GM10248 (cell line): Measurements from ENCODE around the gene CNTNAP2.

Experiments
- CTCF ChIA-PET: fragments of 300-600 bp; sonication (Branson Sonifier 250); formaldehyde crosslinking; extraction: SDS; loops from one replicate; lab custom pipeline; 2021; ENCODE audit warnings: antibody characterized with exemption; lab: Yijun Ruan, JAX
- POLR2A ChIA-PET: fragments of 350-650 bp; sonication (Branson Sonifier 250); formaldehyde crosslinking; extraction: SDS; loops from one replicate; lab custom pipeline; 2020; ENCODE audit warnings: antibody characterized with exemption; lab: Yijun Ruan, JAX
- DNase-seq: peaks from one replicate; pipeline ENCODE4 v3.0.0; 2012; ENCODE audit errors: extremely low spot score
- TF ChIP-seq, protein P1 (sequence below): IDR thresholded peaks from 2 replicates; pipeline ENCODE4 v1.5.1; 2012; ENCODE audit warnings: mild to moderate bottlenecking, low read depth; ENCODE audit errors: extremely low read depth, missing control alignments, control extremely low read depth

CNTNAP2 gene

DNA sequence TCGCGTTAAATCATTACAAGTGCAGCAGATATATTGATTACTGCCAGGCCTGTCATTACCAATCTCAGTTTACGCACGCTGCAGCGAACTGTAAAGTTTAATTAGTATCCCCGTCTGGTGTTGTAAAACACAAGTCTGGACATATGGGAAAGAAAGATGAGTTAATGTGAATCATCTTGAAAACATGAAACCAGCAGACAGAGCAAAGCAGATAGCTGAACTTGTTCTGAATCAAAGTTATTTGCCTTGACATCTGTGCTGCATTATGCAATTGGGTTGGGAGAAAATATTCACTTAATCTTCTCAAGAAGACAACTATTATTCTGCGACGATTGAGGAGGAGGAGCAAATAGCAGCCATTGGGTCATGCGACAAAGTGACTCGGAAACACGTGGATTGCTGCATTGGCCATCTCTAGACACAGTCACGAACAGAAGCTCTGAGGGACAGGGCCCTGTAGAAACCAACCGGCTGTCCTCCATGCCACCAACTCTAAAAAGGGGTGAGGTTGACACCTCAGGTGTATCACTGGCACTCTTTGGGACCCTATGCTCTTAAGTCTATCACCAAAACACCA, 2317.7 kb downstream of the CNTNAP2 start:
- no peak for DNase-seq

DNA sequence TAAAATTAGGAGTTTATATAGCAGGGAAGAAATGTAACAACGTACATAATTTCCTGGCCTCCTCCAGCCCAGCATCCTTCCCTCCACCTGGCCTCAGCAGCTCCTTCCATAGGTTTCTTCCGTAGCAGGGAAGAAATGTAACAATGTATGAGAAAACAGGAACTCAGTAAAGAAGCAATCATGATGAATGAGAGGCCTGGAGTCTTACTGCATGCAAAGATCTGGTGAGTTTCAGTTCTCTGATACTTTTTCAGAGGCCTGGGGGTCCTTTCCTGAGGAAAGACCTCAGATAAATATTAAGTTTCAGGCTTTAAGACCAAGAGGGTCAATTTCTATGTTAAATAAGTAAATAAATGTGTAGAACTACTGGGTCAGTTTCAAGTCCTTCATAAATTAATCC, 2318.3 kb downstream of the CNTNAP2 start:
- ChIA-PET CTCF (interaction anchor here (1.1 kb wide), 1 partner anchor 172 kb away, joined by 3 read pairs; no protein-coding TSS in a partner anchor), POLR2A (no interaction called here)
- no peak for DNase-seq

More for the DNA sequence above, 2317.7 kb downstream of the CNTNAP2 start:
- TF ChIP-seq, protein P1, sequence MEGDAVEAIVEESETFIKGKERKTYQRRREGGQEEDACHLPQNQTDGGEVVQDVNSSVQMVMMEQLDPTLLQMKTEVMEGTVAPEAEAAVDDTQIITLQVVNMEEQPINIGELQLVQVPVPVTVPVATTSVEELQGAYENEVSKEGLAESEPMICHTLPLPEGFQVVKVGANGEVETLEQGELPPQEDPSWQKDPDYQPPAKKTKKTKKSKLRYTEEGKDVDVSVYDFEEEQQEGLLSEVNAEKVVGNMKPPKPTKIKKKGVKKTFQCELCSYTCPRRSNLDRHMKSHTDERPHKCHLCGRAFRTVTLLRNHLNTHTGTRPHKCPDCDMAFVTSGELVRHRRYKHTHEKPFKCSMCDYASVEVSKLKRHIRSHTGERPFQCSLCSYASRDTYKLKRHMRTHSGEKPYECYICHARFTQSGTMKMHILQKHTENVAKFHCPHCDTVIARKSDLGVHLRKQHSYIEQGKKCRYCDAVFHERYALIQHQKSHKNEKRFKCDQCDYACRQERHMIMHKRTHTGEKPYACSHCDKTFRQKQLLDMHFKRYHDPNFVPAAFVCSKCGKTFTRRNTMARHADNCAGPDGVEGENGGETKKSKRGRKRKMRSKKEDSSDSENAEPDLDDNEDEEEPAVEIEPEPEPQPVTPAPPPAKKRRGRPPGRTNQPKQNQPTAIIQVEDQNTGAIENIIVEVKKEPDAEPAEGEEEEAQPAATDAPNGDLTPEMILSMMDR = no peak
- POLR2A ChIA-PET = no interaction called here
- CTCF ChIA-PET = interaction anchor here (0.9 to 1.1 kb wide), 2 partner anchors 19 to 172 kb away, joined by 3 read pairs; no protein-coding TSS in a partner anchor

DNA sequence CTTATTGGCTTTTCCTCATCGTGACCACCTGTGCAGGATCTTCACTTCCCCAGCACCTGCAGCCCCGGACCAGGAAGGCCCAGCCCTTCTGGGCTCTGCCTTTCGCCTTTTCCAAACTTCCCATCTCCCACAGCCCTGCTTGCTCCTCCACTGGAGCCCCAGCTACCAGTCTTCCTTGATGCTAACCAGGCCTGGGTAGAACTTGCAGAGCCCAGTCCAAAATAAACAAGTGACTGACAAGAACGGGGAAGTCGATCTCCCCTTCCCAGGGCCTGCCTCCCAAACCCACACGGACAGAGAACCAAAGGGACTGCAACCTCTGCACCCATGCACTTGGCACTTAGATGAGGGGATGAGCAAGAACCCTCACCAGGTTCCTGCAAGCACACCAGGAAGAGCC, 2319.1 kb downstream of the CNTNAP2 start:
- TF ChIP-seq, protein P1 = no peak
- DNase-seq = no peak
- ChIA-PET POLR2A (no interaction called here), CTCF (no interaction called here)

More for the DNA sequence above, 2318.3 kb downstream of the CNTNAP2 start:
- TF ChIP-seq, protein P1 = no peak

DNA sequence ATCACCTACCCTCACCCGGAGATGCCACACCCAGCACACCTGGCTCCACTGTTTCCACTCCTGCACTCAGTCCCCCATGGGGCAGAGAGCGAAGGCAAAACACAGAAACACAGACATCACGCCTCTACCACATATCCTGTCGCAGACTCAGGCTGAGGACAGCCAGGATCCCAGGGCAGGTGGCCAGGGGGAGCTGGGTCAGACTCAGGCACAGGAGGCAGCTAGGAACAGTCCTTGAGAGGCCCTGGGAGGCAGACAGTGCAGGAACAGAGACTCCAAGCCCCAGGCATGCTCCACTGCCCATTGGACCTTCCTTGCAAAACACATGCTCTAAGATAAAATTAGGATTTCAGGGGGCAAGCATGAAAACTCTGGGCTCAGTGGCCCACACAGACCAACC, 2319.5 kb downstream of the CNTNAP2 start:
- no peak for DNase-seq
- POLR2A ChIA-PET = no interaction called here
- CTCF ChIA-PET = no interaction called here
- TF ChIP-seq, protein P1 = no peak

DNA sequence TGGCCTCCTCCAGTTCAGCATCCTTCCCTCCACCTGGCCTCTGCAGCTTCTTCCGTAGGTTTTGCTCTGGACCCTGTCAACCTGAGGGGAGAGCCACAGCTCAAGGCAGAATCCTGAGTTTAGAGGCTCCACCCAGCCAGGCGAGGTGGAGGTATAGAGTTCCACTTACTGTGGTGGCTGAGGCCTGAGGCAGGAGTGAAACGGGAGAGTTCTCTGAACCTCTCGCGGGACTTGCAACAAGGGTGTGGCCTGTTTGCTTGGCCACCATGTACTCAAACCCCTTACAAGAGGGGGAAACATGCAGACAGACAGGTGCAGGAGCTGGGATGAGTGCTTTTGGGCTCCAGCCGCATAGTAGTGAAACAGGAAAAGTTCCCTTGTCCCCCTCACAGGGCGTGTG, 2320.0 kb downstream of the CNTNAP2 start:
- TF ChIP-seq, protein P1 = no peak
- DNase-seq = no peak
- POLR2A ChIA-PET = no interaction called here
- CTCF ChIA-PET = no interaction called here

DNA sequence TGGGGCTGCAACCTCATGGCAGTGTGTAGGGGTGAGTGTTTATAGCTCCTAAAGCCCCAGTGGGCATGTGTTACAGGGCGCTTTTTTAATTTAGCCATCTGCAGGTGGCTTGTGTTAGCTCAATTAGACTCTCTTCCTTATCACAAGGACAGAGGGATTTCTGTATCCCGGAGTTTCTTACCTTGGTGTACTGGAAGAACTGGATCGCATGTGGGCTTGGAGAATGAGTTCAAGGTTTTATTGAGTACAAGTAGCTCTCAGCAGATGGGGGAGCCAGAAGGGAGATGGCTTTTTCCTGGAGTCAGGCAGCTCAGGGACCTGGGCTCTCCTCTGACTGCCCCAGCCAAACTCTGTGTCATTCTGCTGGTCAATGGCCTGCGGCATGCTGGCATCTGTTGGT, 2320.4 kb downstream of the CNTNAP2 start:
- CTCF ChIA-PET = interaction anchor here (1.3 kb wide), 1 partner anchor 17 kb away, joined by 3 read pairs; no protein-coding TSS in a partner anchor
- POLR2A ChIA-PET = no interaction called here
- TF ChIP-seq, protein P1 = no peak
- no peak for DNase-seq
